Trophoblast cell (in vitro differentiated cells and primary cell): ENCODE data around the gene RPL35.

ENCODE experiments used
- DNase-seq, 2 donors: peaks; one replicate each; pipeline ENCODE4 v3.0.0-alpha.2; 2016
- H2AFZ ChIP-seq: 2 replicates; pipeline ENCODE4 v1.6.1; 2013; ENCODE audit warnings: low read length, moderate library complexity, mild to moderate bottlenecking; ENCODE audit not compliant: insufficient read depth, poor library complexity
- H2AK5ac ChIP-seq: 2 replicates; pipeline ENCODE4 v1.6.1; 2013; ENCODE audit warnings: mild to moderate bottlenecking, low read length
- H2BK120ac ChIP-seq: 2 replicates; pipeline ENCODE4 v1.6.1; 2013; ENCODE audit warnings: low read length, mild to moderate bottlenecking, moderate library complexity; ENCODE audit not compliant: insufficient read depth, poor library complexity
- H2BK12ac ChIP-seq: 2 replicates; pipeline ENCODE4 v1.6.1; 2013; ENCODE audit warnings: mild to moderate bottlenecking, low read length, moderate library complexity
- H2BK5ac ChIP-seq: 2 replicates; pipeline ENCODE4 v1.6.1; 2013; ENCODE audit warnings: low read length, low read depth, moderate library complexity, mild to moderate bottlenecking; ENCODE audit not compliant: poor library complexity
- H3K14ac ChIP-seq: 2 replicates; pipeline ENCODE4 v1.6.1; 2013; ENCODE audit warnings: mild to moderate bottlenecking, low read length
- H3K18ac ChIP-seq: 2 replicates; pipeline ENCODE4 v1.6.1; 2013; ENCODE audit warnings: mild to moderate bottlenecking, low read length
- H3K23ac ChIP-seq: 2 replicates; pipeline ENCODE4 v1.6.1; 2013; ENCODE audit warnings: low read length
- H3K27ac ChIP-seq: 2 replicates; pipeline ENCODE4 v1.5.1; 2013; ENCODE audit warnings: low read depth, mild to moderate bottlenecking, inconsistent platforms, low read length, moderate library complexity
- H3K27me3 ChIP-seq: 2 replicates; pipeline ENCODE4 v1.6.1; 2013; ENCODE audit warnings: inconsistent platforms, mild to moderate bottlenecking, low read length, moderate library complexity; ENCODE audit not compliant: insufficient read depth
- H3K36me3 ChIP-seq, 2 experiments: 1 replicate in 1 of 2; 2 replicates in 1 of 2; pipeline ENCODE4 v1.6.1; 2013; ENCODE audit warnings: low read length in 2 of 2, mild to moderate bottlenecking in 2 of 2, moderate library complexity in 1 of 2; ENCODE audit not compliant: insufficient read depth in 2 of 2, control insufficient read depth in 1 of 2
- H3K4ac ChIP-seq: 2 replicates; pipeline ENCODE4 v1.6.1; 2013; ENCODE audit warnings: low read depth, mild to moderate bottlenecking, low read length, moderate library complexity
- H3K4me1 ChIP-seq, 2 experiments: 1 replicate in 1 of 2; 2 replicates in 1 of 2; pipeline ENCODE4 v1.6.1; 2013; ENCODE audit warnings: low read length in 2 of 2, mild to moderate bottlenecking in 2 of 2, moderate library complexity in 1 of 2; ENCODE audit not compliant: insufficient read depth in 2 of 2, control insufficient read depth in 1 of 2
- H3K4me2 ChIP-seq: 2 replicates; pipeline ENCODE4 v1.6.1; 2013; ENCODE audit warnings: inconsistent platforms, mild to moderate bottlenecking, low read length, moderate library complexity
- H3K4me3 ChIP-seq: 2 replicates; pipeline ENCODE4 v1.5.1; 2013; ENCODE audit warnings: mild to moderate bottlenecking, low read depth, low read length, inconsistent platforms
- H3K79me1 ChIP-seq: one replicate; pipeline ENCODE4 v1.6.1; 2013; ENCODE audit warnings: low read length
- H3K79me2 ChIP-seq: 2 replicates; pipeline ENCODE4 v1.6.1; 2013; ENCODE audit warnings: low read length, mild to moderate bottlenecking; ENCODE audit not compliant: control insufficient read depth, insufficient read depth, poor library complexity
- H3K9ac ChIP-seq: 2 replicates; pipeline ENCODE4 v1.6.1; 2013; ENCODE audit warnings: mild to moderate bottlenecking, low read length
- H3K9me3 ChIP-seq: 2 replicates; pipeline ENCODE4 v1.6.1; 2013; ENCODE audit warnings: low read depth, mild to moderate bottlenecking, control low read depth, inconsistent platforms, low read length; ENCODE audit not compliant: insufficient read depth
- H4K12ac ChIP-seq: 2 replicates; pipeline ENCODE4 v1.6.1; 2013; ENCODE audit warnings: low read depth, mild to moderate bottlenecking, low read length, moderate library complexity
- H4K8ac ChIP-seq: 2 replicates; pipeline ENCODE4 v1.6.1; 2013; ENCODE audit warnings: low read depth, mild to moderate bottlenecking, low read length, moderate library complexity
- H4K91ac ChIP-seq: one replicate; pipeline ENCODE4 v1.6.1; 2013; ENCODE audit warnings: low read depth, mild to moderate bottlenecking, low read length, moderate library complexity
- WGBS: extraction: QIAGEN DNeasy Blood & Tissue Kit; methylation state at CpG from one replicate; pipeline ENCODE4 v1.1.7; 2013; ENCODE audit warnings: missing lambda C conversion rate; ENCODE audit not compliant: insufficient read length, insufficient coverage; ENCODE audit errors: extremely low coverage; 5-methylcytosine and 5-hydroxymethylcytosine counted together

RPL35 gene

GRCh38 chr9:124857533-124858162 is 4.1 kb downstream of the RPL35 start:
- Histone ChIP-seq H2BK120ac (no peak overlapping the region), H3K23ac (no peak overlapping the region), H3K14ac (no peak overlapping the region), H3K4me3 (no peak overlapping the region), H2AK5ac (no peak overlapping the region), H3K9me3 (no peaks in the 10 kb centered on the region), H3K4me1 (peaks cover 8 to 15% of the 10 kb centered on the region in 2 experiments), H3K79me1 (peaks cover 14% of the 10 kb centered on the region), H3K9ac (peak overlapping the region; percentile 53), H2BK12ac (no peak overlapping the region), H3K36me3 (peaks cover 44 to 50% of the 10 kb centered on the region in 2 experiments), H3K27ac (no peak overlapping the region), H3K27me3 (no peaks in the 10 kb centered on the region), H4K8ac (no peak overlapping the region), H3K18ac (no peak overlapping the region), H4K12ac (no peak overlapping the region), H3K4ac (no peak overlapping the region), H4K91ac (no peak overlapping the region), H2AFZ (no peak overlapping the region), H3K4me2 (no peak overlapping the region), H2BK5ac (no peak overlapping the region), H3K79me2 (peaks cover 16% of the 10 kb centered on the region)
- DNase-seq, result no peak
- WGBS, result no CpG with 5 or more reads among the region's 24 CpGs

- no peak overlapping the region for H4K12ac ChIP-seq
- no peaks in the 10 kb centered on the region for H3K27me3 ChIP-seq
- H3K4ac ChIP-seq, result no peak overlapping the region
- no peak overlapping the region for H2BK5ac ChIP-seq
- whole genome bisulfite sequencing, result no CpG with 5 or more reads among the region's 16 CpGs
- no peak overlapping the region for H3K9ac ChIP-seq
- no peak overlapping the region for H2AK5ac ChIP-seq
- peaks cover 19% of the 10 kb centered on the region for H3K79me2 ChIP-seq
- no peak overlapping the region for H3K27ac ChIP-seq
- H3K9me3 ChIP-seq, result no peaks in the 10 kb centered on the region
- H3K18ac ChIP-seq, result no peak overlapping the region
- H2BK12ac ChIP-seq, result no peak overlapping the region
- no peak overlapping the region for H3K4me2 ChIP-seq
- no peak overlapping the region for H4K91ac ChIP-seq
- no peak overlapping the region for H3K14ac ChIP-seq
- H3K79me1 ChIP-seq, result peaks cover 17% of the 10 kb centered on the region
- no peak overlapping the region for H4K8ac ChIP-seq
- DNase-seq, result peak in 1 of 2 donors; percentile 27
- H3K36me3 ChIP-seq, result peaks cover 44 to 50% of the 10 kb centered on the region in 2 experiments
- H3K4me3 ChIP-seq, result no peak overlapping the region
- H2BK120ac ChIP-seq, result no peak overlapping the region
- H2AFZ ChIP-seq, result no peak overlapping the region
- H3K4me1 ChIP-seq, result peaks cover 21 to 28% of the 10 kb centered on the region in 2 experiments
- no peak overlapping the region for H3K23ac ChIP-seq
Observed at GRCh38 chr9:124855944-124856765, 5.6 kb downstream of the RPL35 start.

GRCh38 chr9:124855566-124855943 is 6.2 kb downstream of the RPL35 start:
- H3K9ac ChIP-seq, result no peak overlapping the region
- no peak overlapping the region for H2AFZ ChIP-seq
- H2BK12ac ChIP-seq, result no peak overlapping the region
- DNase-seq, result peak; percentile 33 to 59
- no peak overlapping the region for H3K14ac ChIP-seq
- H3K79me1 ChIP-seq, result peaks cover 21% of the 10 kb centered on the region
- no peak overlapping the region for H2AK5ac ChIP-seq
- no peak overlapping the region for H4K8ac ChIP-seq
- H3K4ac ChIP-seq, result no peak overlapping the region
- H3K4me3 ChIP-seq, result no peak overlapping the region
- H3K36me3 ChIP-seq, result peaks cover 42 to 45% of the 10 kb centered on the region in 2 experiments
- H3K27me3 ChIP-seq, result no peaks in the 10 kb centered on the region
- H2BK5ac ChIP-seq, result no peak overlapping the region
- no CpG with 5 or more reads among the region's 18 CpGs for whole genome bisulfite sequencing
- no peak overlapping the region for H3K18ac ChIP-seq
- no peak overlapping the region for H2BK120ac ChIP-seq
- peaks cover 13% of the 10 kb centered on the region for H3K79me2 ChIP-seq
- H3K27ac ChIP-seq, result no peak overlapping the region
- H3K23ac ChIP-seq, result no peak overlapping the region
- H4K91ac ChIP-seq, result no peak overlapping the region
- H3K9me3 ChIP-seq, result no peaks in the 10 kb centered on the region
- H4K12ac ChIP-seq, result no peak overlapping the region
- H3K4me2 ChIP-seq, result no peak overlapping the region
- H3K4me1 ChIP-seq, result peaks cover 21 to 27% of the 10 kb centered on the region in 2 experiments

DNA sequence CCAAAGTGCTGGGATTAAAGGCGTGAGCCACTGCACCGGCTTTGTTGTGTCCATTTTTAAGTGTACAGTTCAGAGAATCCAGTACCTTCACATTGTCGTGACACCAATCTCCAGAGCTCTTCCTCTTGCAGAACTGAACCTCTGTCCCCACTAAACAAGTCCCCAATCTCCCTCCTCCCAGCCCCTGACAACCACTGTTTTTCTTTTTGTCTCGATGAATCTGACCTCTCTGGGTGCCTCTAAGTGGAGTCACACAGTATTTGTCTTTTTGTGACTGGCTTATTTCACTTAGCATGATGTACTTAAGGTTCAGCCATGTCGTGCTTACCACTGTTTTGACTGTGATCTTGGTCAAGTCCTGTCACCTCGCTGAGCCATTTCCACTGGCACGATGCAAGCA is 6.9 kb downstream of the RPL35 start:
- no peak overlapping the region for H3K18ac ChIP-seq
- no peak overlapping the region for H3K4ac ChIP-seq
- no peak overlapping the region for H2AFZ ChIP-seq
- no peak overlapping the region for H4K12ac ChIP-seq
- H4K8ac ChIP-seq, result no peak overlapping the region
- H3K9ac ChIP-seq, result no peak overlapping the region
- H3K27me3 ChIP-seq, result no peaks in the 10 kb centered on the region
- H2BK5ac ChIP-seq, result no peak overlapping the region
- no peak overlapping the region for H3K27ac ChIP-seq
- no peak overlapping the region for H3K23ac ChIP-seq
- H3K14ac ChIP-seq, result no peak overlapping the region
- H3K79me1 ChIP-seq, result peaks cover 24% of the 10 kb centered on the region
- peaks cover 17 to 21% of the 10 kb centered on the region in 2 experiments for H3K4me1 ChIP-seq
- H3K4me3 ChIP-seq, result no peak overlapping the region
- no peak overlapping the region for H2BK12ac ChIP-seq
- peaks cover 9% of the 10 kb centered on the region for H3K79me2 ChIP-seq
- H3K4me2 ChIP-seq, result no peak overlapping the region
- no peak for DNase-seq
- no peaks in the 10 kb centered on the region for H3K9me3 ChIP-seq
- H3K36me3 ChIP-seq, result peaks cover 34 to 38% of the 10 kb centered on the region in 2 experiments
- WGBS, result no CpG with 5 or more reads among the region's 7 CpGs
- no peak overlapping the region for H4K91ac ChIP-seq
- no peak overlapping the region for H2AK5ac ChIP-seq
- no peak overlapping the region for H2BK120ac ChIP-seq
